Measurements from ENCODE around the gene ATP6V1G1. TPM values are rescaled to one million over a fixed set of nuclear protein-coding genes. Genes with fewer than 3 reads are reported as not detected.

Gene ATP6V1G1
- total RNA-seq, 1 experiment from 2014 or later = 119 TPM

DNA sequence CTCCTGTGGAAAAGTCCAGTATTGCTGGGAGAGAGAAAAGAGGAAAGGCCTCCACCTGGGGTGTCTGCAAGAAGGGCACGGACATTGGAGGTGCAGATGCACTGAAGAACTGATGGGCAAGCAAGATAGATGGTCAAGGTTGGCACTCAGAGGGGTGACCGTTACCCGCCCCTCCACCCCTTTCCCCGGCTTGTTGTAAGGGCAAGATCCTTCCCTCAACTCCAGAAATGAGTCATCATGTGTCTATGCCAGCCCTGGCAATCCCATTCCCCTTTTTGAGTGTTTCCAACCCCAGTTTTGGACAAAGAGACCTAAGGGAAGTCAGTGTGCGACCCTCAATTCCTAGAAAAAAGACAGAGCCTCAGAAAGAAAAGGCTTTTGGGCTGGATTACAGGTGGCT, 34.9 kb upstream of the ATP6V1G1 start:
- Histone ChIP-seq H3K9ac (ENCODE audit: extremely low read depth, insufficient read length, low read length) (no peak overlapping the region), H2BK120ac (ENCODE audit: low read depth, low read length, poor library complexity, severe bottlenecking) (no peak overlapping the region), H3K9me3 (ENCODE audit: control insufficient read depth, low read depth, low read length) (no peaks in the 10 kb centered on the region), H2BK12ac (ENCODE audit: insufficient read length, low read depth, low read length) (no peak overlapping the region), H4K20me1 (ENCODE audit: control insufficient read depth, insufficient read depth, insufficient read length) (no peaks in the 10 kb centered on the region), H4K91ac (ENCODE audit: insufficient read length, low read depth, low read length) (no peak overlapping the region), H3K79me2 (ENCODE audit: insufficient read depth, low read length) (no peaks in the 10 kb centered on the region), H3K14ac (ENCODE audit: insufficient read depth, low read length) (no peak overlapping the region), H3K23ac (ENCODE audit: insufficient read length, low read depth, low read length) (no peak overlapping the region), H4K5ac (ENCODE audit: insufficient read length, low read depth, low read length) (no peak overlapping the region), H3K4ac (ENCODE audit: low read depth, low read length) (no peak overlapping the region), H3K23me2 (ENCODE audit: insufficient read length, low read depth, low read length, poor library complexity, severe bottlenecking) (no peaks in the 10 kb centered on the region), H2BK15ac (ENCODE audit: low read depth, low read length) (no peak overlapping the region), H3K4me2 (ENCODE audit: insufficient read depth, insufficient read length, low read length) (no peak overlapping the region), H3T11ph (ENCODE audit: low read length) (no peak overlapping the region), H4K8ac (replicated peaks; ENCODE audit: insufficient read length, low read depth, low read length) (no peak overlapping the region), H3K4me1 (ENCODE audit: insufficient read depth, low read length) (no peaks in the 10 kb centered on the region), H3K18ac (ENCODE audit: insufficient read length, low read depth, low read length) (no peak overlapping the region), H2BK20ac (ENCODE audit: low read depth, low read length, poor library complexity, severe bottlenecking) (no peak overlapping the region), H3K79me1 (ENCODE audit: insufficient read depth, low read depth, low read length, poor library complexity, severe bottlenecking) (no peaks in the 10 kb centered on the region), H2AK5ac (ENCODE audit: insufficient read length, low read length) (no peak overlapping the region), H3K27me3 (ENCODE audit: insufficient read depth, low read length) (no peaks in the 10 kb centered on the region), H3K56ac (ENCODE audit: insufficient read length, low read depth, low read length) (no peak overlapping the region), H2BK5ac (ENCODE audit: insufficient read length, low read length) (no peak overlapping the region), H3K27ac (ENCODE audit: insufficient read length, low read depth, low read length) (no peak overlapping the region), H2AFZ (ENCODE audit: low read length) (no peak overlapping the region)
- H3K27me3 Mint-ChIP-seq (ENCODE audit: low read depth) = peaks cover 5% of the 10 kb centered on the region; the same call in 1 of the 2 replicates
- H3K27ac Mint-ChIP-seq = no peak overlapping the region
- TF ChIP-seq CTCF (conservative IDR thresholded peaks at IDR 0.05) = no peak
- H3K9me3 Mint-ChIP-seq = peaks cover 5% of the 10 kb centered on the region in 2 experiments
- DNase-seq = no peak
- no CpG with 5 or more reads among the region's 5 CpGs for WGBS (ENCODE audit: extremely low coverage, insufficient read length, low lambda C conversion rate)
- H3K4me1 Mint-ChIP-seq = peaks cover 0 to 8% of the 10 kb centered on the region in 2 experiments; a peak in 3 of 4 replicates
- H3K4me3 Mint-ChIP-seq = no peak overlapping the region
- H3K36me3 Mint-ChIP-seq (ENCODE audit: insufficient read depth in 1 of 3, low read depth in 3 of 3) = no peaks in the 10 kb centered on the region
